ENCODE measurements around the gene ATP5MG.
"Not testable (repeated sequence)": the region's sequence is repeated elsewhere in the genome, so short reads cannot be mapped to it uniquely, and the experiment has no call there.

Gene ATP5MG

DNA sequence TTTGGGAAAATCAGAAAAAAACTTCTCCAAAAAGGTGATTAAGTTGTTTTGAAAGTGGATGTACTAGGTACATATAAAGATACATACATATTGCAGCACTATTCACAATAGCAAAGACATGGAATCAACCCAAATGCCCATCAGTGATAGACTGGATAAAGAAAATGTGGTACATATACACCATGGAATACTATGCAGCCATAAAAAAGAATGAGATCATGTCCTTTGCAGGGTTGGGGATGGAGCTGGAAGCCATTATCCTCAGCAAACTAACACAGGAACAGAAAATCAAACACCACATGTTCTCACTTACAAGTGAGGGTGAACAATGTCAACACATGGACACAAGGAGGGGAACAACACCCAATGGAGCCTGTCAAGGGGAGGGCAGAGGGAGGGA lies 15.5 kb downstream of the ATP5MG start:
- DNase-seq (ENCODE audit: low spot score in 2 of 2); H3K36me3 ChIP-seq (replicated peaks); in situ Hi-C loops (cut with MboI; ENCODE audit: low sequenced_read_pairs); H3K27me3 ChIP-seq (ENCODE audit: low read depth); H3K4me3 ChIP-seq; H3K9me3 ChIP-seq: not testable (repeated sequence)
- peaks cover 13% of the 10 kb centered on the region for H3K4me1 ChIP-seq

DNA sequence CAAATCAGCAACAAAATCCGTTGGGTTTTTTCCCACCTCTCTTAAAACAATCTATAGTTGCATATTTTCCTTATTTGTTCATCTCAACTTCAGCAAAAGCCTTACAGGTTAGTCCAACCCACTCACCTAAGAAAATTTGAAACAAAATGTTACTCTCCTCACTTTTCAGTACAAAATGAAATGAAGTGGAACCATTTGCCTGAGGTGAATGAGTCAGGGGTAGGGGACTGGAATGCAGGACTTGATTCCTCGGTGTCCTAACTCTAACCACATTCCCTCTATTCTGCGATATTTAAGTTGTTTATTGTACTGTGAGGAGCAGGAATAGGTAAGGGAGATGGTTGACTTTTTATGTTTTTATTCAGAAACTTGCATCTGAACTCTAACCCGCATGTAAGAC lies 16.4 kb downstream of the ATP5MG start:
- peaks cover 13% of the 10 kb centered on the region for H3K4me1 ChIP-seq
- no peaks in the 10 kb centered on the region; the same call in 1 of the 2 replicates for H3K9me3 ChIP-seq
- no peak overlapping the region for H3K4me3 ChIP-seq
- 0 out of 2 replicates have a peak, but pooled peaks cover 4% of the 10 kb centered on the region for H3K36me3 ChIP-seq (replicated peaks)
- in situ Hi-C loops (cut with MboI; ENCODE audit: low sequenced_read_pairs): no loop called here
- DNase-seq (ENCODE audit: low spot score in 2 of 2): no peak
- H3K27me3 ChIP-seq (ENCODE audit: low read depth): no peaks in the 10 kb centered on the region

DNA sequence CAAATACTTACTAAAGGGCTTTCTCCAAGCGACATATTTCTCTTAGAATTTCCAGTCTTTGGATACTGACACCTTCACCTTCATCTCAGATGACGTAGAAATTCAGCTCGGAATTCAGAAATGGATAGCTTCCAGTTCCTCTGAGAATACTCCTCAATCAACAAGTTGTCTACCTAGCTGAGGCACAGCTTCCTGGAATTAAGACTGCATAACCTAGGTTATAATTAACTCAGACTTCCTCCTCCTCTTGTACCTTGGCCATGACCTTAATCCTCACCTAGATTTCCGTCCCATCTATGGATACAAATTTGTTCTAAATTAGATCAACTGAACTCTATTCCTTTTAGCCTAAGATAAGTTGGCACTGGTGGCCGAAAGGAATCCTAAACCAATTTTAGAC lies 17.4 kb downstream of the ATP5MG start:
- DNase-seq (ENCODE audit: low spot score in 2 of 2): no peak
- H3K27me3 ChIP-seq (ENCODE audit: low read depth): no peaks in the 10 kb centered on the region
- 0 out of 2 replicates have a peak, but pooled peaks cover 4% of the 10 kb centered on the region for H3K36me3 ChIP-seq (replicated peaks)
- in situ Hi-C loops (cut with MboI; ENCODE audit: low sequenced_read_pairs): no loop called here
- H3K9me3 ChIP-seq: no peaks in the 10 kb centered on the region; the same call in 1 of the 2 replicates
- H3K4me1 ChIP-seq: peaks cover 13% of the 10 kb centered on the region
- H3K4me3 ChIP-seq: no peak overlapping the region

DNA sequence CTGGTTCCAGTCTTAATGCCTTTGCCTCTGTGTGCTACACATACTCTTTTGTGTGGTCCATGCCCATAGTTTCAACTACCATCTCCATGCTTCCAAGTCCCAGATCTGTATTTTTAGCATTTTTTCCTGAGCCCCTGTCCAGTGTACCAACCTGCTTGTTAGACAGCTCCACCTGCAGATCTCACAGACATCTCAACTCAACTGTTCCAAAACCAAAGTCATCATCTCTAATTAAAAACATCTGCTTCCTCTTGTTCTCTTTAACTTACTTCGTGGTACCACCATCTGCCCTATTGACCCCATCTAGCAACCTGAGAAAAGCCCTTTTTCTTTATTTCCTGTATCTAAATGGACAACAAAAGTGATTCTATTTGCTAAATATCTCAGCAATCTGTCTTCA lies 26.3 kb downstream of the ATP5MG start:
- no peak for DNase-seq (ENCODE audit: low spot score in 2 of 2)
- Histone ChIP-seq H3K36me3 (replicated peaks) (no peaks in the 10 kb centered on the region), H3K27me3 (ENCODE audit: low read depth) (no peaks in the 10 kb centered on the region), H3K4me1 (peaks cover 4% of the 10 kb centered on the region; the same call in 1 of the 2 replicates), H3K4me3 (no peak overlapping the region), H3K9me3 (no peaks in the 10 kb centered on the region)
- in situ Hi-C loops (cut with MboI; ENCODE audit: low sequenced_read_pairs): no loop called here

DNA sequence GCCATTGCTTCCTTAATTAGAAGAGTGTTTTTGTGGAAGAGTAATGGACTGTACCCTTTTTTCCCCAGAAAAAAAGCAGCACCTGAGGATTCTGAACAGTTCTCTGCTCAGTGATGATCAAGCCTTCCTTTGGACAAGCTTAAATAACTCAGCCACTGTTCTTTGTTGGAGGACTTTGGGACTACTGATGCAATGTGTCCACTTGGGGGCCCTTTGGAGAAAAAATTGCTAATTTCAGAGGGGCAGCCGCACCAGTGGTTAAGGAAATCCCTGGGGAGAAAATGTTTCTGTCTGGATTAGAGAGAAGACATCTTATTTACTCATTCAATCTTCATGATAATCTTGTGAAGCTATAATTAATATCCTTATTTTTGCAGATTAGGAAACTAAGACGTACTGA lies 29.6 kb downstream of the ATP5MG start:
- in situ Hi-C loops (cut with MboI; ENCODE audit: low sequenced_read_pairs): no loop called here
- DNase-seq (ENCODE audit: low spot score in 2 of 2): no peak
- H3K27me3 ChIP-seq (ENCODE audit: low read depth): no peaks in the 10 kb centered on the region

DNA sequence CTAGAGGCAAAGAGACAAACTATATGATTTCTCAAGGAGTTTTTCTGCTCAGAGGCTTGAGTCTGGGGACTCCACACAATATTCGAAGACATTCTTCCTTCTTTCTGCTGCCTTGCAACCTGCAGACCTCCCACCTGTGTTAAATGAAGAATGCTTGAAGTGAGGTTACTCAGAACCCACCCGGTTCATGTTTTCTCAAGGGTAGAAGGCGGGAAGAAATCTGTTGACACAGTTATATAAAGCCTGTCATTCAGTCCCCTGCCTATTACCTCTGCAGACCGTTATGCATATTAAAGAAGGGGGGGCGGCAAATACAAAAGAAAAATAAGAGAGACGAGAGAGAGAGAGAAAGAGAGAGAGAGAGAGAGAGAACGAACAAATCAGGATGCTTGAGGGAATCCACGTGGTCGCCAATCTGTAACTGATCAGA lies 32.7 kb downstream of the ATP5MG start:
- Histone ChIP-seq H3K9me3 (no peaks in the 10 kb centered on the region), H3K4me1 (peaks cover 19% of the 10 kb centered on the region), H3K27me3 (ENCODE audit: low read depth) (no peaks in the 10 kb centered on the region), H3K4me3 (peak overlapping the region; percentile 80), H3K36me3 (replicated peaks) (no peaks in the 10 kb centered on the region)
- in situ Hi-C loops (cut with MboI; ENCODE audit: low sequenced_read_pairs): no loop called here
- DNase-seq (ENCODE audit: low spot score in 2 of 2): peak; percentile 76 to 87

More for the DNA sequence above, 29.6 kb downstream of the ATP5MG start:
- no peaks in the 10 kb centered on the region for H3K9me3 ChIP-seq
- H3K36me3 ChIP-seq (replicated peaks): no peaks in the 10 kb centered on the region
- no peak overlapping the region for H3K4me3 ChIP-seq
- peaks cover 15% of the 10 kb centered on the region for H3K4me1 ChIP-seq

DNA sequence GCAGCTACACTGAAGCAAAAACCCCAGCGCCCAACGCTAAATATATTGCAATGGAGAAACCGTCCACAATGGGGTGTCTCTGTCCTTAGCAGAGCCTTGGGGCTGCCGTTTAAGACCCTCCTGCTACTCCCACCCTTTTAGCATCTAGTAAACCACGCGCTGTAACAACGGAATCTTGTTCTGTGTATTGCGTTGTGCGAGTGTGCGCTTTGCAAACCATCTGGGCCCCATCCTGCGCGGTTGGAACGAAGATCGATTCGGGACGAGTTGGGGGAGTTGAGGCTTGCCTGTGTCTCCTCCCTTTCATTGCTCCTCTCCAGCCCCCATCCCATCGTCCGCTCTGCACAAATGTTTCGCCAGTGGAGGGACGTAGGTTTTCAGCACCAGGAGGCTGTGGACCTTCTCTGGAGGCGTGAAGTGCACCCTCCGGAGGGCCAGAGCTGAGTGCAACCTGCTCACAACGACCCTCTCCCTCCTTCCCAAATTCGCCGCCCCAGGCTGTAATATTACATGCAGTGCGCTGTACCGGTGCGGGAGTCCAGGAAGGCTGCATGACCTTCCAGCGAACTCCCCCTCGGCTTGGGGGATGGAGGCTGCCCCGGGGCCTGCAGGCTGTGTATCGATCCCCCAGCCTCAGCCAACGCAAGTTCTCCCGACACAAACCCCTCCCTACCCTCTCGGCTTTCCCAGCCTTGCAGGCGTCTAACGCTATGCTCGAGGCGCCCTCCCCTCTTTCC lies 33.3 kb downstream of the ATP5MG start:
- H3K27me3 ChIP-seq (ENCODE audit: low read depth): no peaks in the 10 kb centered on the region
- peak in 1 of 2 experiments; percentile 31 for DNase-seq (ENCODE audit: low spot score in 2 of 2)
- peak overlapping the region; percentile 80 for H3K4me3 ChIP-seq
- peaks cover 5% of the 10 kb centered on the region for H3K36me3 ChIP-seq (replicated peaks)
- no peaks in the 10 kb centered on the region for H3K9me3 ChIP-seq
- in situ Hi-C loops (cut with MboI; ENCODE audit: low sequenced_read_pairs): no loop called here
- H3K4me1 ChIP-seq: peaks cover 24% of the 10 kb centered on the region

DNA sequence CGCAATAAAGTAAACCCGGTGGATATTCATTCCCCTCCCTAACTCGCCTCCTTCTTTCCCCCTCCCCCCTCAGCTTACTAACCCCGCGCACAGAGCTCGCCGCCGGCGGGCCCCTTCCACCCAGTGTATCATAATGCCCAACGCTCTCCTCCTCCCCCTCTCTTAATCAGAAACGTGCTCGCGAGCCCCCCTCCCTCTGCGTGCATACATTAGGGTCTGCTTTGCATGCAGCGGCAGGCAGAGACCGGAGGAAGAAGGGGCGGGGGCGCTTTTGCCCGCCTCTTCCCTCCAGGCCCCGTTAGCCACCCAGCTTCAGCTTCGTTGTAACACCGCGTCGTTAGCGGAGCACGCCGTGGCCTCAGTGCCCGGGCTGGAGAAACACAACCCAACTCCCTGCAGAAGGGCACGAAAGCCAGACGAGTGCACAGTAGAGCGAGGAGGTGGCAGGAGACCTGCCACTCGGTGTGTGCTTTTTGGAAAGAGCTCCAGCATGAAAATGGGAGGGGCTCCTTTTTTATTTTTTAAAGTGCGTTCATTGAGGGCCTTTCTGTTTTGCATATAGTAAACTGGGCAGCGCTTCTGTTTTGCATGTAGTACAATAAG lies 34.0 kb downstream of the ATP5MG start:
- no peaks in the 10 kb centered on the region for H3K9me3 ChIP-seq
- H3K27me3 ChIP-seq (ENCODE audit: low read depth): no peaks in the 10 kb centered on the region
- H3K36me3 ChIP-seq (replicated peaks): peaks cover 9% of the 10 kb centered on the region
- H3K4me3 ChIP-seq: peak overlapping the region; percentile 80
- in situ Hi-C loops (cut with MboI; ENCODE audit: low sequenced_read_pairs): no loop called here
- peaks cover 27% of the 10 kb centered on the region for H3K4me1 ChIP-seq
- peak; percentile 96 to 98 for DNase-seq (ENCODE audit: low spot score in 2 of 2)

DNA sequence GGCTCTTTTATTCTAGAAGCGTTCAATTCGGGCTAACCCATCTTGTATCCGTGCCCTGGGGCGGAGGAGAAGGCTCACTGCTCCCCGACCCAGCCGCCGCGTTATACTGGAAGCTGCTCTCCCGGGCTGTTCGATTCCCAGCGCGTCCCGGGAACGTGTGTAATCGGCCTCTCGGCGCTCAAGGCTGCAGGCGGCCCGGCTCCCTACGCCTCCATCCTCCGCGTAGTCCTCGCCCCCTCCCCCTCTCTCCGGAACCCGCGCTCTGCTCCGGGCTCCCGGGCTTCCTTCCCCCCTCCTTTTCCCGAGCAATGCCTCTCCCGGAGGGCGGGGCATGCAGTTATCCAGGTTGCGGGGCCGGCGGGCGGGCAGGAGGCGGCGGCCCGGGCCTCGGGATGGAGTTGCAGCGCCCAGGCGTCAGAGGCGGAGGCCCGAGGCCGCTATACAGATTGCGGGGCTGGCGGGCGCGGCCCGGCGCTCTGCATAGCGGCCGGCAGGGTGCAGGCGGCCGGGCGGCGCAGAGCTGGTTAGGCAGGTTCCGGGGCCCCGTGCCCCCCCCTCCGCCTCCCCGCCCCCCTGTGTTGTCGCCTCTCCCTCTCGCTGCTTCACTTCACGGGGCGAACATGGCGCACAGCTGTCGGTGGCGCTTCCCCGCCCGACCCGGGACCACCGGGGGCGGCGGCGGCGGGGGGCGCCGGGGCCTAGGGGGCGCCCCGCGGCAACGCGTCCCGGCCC lies 34.7 kb downstream of the ATP5MG start, which contains the start of gene KMT2A:
TSS of gene KMT2A (plus strand) at position 600 of the 732 bp plus-strand sequence. CDS start at position 621, 21 bp downstream.
- Histone ChIP-seq H3K4me1 (peaks cover 26% of the 10 kb centered on the region), H3K27me3 (ENCODE audit: low read depth) (no peaks in the 10 kb centered on the region), H3K9me3 (no peaks in the 10 kb centered on the region), H3K36me3 (replicated peaks) (peaks cover 9% of the 10 kb centered on the region), H3K4me3 (peak within 1 kb of the TSS; percentile 80)
- in situ Hi-C loops (cut with MboI; ENCODE audit: low sequenced_read_pairs): no loop called here
- peak; percentile 94 to 100 for DNase-seq (ENCODE audit: low spot score in 2 of 2)

DNA sequence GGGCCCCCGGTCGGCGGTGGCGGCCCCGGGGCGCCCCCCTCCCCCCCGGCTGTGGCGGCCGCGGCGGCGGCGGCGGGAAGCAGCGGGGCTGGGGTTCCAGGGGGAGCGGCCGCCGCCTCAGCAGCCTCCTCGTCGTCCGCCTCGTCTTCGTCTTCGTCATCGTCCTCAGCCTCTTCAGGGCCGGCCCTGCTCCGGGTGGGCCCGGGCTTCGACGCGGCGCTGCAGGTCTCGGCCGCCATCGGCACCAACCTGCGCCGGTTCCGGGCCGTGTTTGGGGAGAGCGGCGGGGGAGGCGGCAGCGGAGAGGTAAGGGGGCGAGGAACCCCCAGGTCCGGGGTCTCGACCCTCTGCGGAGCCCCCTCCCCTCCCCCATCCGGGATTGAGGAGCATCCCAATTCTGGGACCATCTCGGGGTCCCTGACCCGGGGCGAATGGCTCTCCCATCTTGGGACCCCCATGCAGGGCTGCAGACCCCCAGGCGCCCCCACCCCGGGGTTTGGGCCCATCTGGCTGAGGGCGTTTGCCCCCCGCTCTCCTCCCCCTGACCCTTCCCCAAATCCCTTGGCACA lies 35.3 kb downstream of the ATP5MG start:
- peak overlapping the region; percentile 80 for H3K4me3 ChIP-seq
- no peaks in the 10 kb centered on the region for H3K9me3 ChIP-seq
- no peaks in the 10 kb centered on the region for H3K27me3 ChIP-seq (ENCODE audit: low read depth)
- DNase-seq (ENCODE audit: low spot score in 2 of 2): peak in 1 of 2 experiments; percentile 45
- peaks cover 9% of the 10 kb centered on the region for H3K36me3 ChIP-seq (replicated peaks)
- H3K4me1 ChIP-seq: peaks cover 29% of the 10 kb centered on the region
- in situ Hi-C loops (cut with MboI; ENCODE audit: low sequenced_read_pairs): no loop called here

DNA sequence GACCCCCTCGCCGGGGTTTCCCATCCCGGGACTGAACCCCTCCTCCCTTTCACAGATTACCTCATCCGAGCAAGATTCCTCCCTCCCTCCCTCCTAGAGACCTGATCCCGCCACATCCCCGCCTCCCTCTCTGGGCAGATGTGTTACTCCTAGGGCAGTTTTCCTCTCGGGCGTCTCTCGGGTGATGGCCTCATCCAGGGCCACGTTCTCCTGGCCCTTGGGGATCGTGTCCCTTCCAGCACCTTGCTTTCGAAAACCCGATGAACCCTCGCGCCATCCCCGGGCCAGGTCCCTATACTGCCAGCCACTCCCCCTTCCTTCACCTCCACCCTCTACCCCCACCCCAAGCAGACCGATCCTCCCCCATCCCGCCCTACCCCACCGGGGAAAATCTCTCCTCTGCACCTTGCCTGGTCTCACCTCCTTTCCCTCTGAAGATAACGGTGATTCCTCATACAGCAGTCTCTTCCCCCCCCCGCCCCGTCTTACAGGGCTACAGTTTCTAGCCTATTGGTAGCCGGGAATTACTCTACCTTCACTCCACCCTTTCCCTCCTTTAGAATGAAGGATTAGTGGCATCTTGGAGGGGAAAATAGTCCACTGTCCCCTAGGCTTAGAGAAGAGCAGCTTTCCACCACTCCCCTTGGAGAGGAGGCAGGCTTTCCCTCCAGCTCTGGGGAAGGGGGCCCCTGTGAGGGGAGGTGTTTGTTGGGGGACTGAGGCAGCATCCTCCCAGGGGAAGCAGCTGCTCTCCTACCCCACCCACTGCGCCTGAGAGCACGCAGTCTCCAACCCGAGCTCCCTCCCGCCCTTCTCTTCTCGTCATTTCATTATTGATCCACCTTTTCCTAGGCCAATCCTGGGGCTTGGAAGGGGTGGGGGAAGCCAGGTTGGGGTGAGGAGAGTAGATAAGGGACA lies 36.1 kb downstream of the ATP5MG start:
- DNase-seq (ENCODE audit: low spot score in 2 of 2): peak; percentile 62 to 68
- Histone ChIP-seq H3K4me1 (peaks cover 32% of the 10 kb centered on the region), H3K4me3 (peak overlapping the region; percentile 80), H3K9me3 (no peaks in the 10 kb centered on the region), H3K27me3 (ENCODE audit: low read depth) (no peaks in the 10 kb centered on the region), H3K36me3 (replicated peaks) (peaks cover 9% of the 10 kb centered on the region)
- in situ Hi-C loops (cut with MboI; ENCODE audit: low sequenced_read_pairs): no loop called here

DNA sequence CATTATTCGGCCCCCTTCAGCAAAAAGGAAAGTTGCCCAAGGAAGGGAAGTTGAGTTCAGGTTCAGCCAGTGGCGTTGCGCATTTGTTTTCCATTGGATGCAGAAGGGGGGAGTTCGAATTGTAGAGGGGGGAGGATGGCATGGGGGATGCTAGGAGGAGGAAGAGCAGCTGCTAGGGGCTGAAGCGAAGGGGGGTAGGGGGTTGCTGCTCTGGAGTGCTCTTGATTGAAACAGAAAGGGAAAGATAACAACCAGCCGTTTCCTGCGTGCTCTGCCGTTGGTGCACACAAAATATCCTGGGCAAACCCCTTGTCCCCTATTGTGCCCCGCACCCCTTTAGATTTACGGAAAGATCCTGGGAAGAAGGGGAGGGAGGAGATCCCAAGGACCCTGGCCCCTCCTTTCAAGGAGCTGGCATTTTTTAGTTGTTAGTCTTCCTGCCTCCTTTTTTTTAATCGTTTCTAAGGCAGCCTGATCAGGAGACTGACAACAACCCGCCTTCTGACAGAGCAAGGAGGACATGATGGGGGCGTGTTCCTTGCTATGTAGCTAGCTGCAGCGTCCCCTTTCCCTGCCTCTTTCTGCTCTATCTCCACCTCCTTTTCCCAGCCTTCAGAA lies 37.0 kb downstream of the ATP5MG start:
- in situ Hi-C loops (cut with MboI; ENCODE audit: low sequenced_read_pairs): no loop called here
- Histone ChIP-seq H3K4me3 (peak overlapping the region; percentile 80), H3K36me3 (replicated peaks) (peaks cover 9% of the 10 kb centered on the region), H3K4me1 (peaks cover 32% of the 10 kb centered on the region), H3K9me3 (no peaks in the 10 kb centered on the region), H3K27me3 (ENCODE audit: low read depth) (no peaks in the 10 kb centered on the region)
- DNase-seq (ENCODE audit: low spot score in 2 of 2): peak; percentile 49 to 72
